Bronchial epithelial cell (primary cell): ENCODE data around the gene MGAT5B. TPM values are rescaled to one million over a fixed set of nuclear protein-coding genes. Genes with fewer than 3 reads are reported as not detected.

Source experiments
- DNase-seq: peaks from one replicate; pipeline ENCODE4 v3.0.0-alpha.2; 2010; ENCODE audit warnings: low read depth
- FAIRE-seq: peaks from 2 replicates; lab custom pipeline; 2011; peaks lifted over from hg19 to GRCh38; lab: Jason Lieb, UNC
- H3K27me3 ChIP-seq: 2 replicates; pipeline ENCODE4 v1.5.1; 2011; ENCODE audit warnings: low read length; ENCODE audit not compliant: control insufficient read depth, insufficient read depth
- H3K36me3 ChIP-seq: 2 replicates; pipeline ENCODE4 v1.5.1; 2011; ENCODE audit warnings: low read length; ENCODE audit not compliant: control insufficient read depth, insufficient read depth
- H3K4me3 ChIP-seq: 2 replicates; pipeline ENCODE4 v1.5.1; 2011; ENCODE audit warnings: mild to moderate bottlenecking, low read depth, low read length, control low read depth
- total RNA-seq: library from RNA; depleted of rRNA; stranded (reverse); fragments of >200 nt; gene quantifications from 2 replicates; pipeline ENCODE4 v1.2.1, GENCODE V29; 2014
- TF ChIP-seq, protein P1 (sequence below): IDR thresholded peaks from 2 replicates; pipeline ENCODE4 v1.5.1; 2011; ENCODE audit warnings: mild to moderate bottlenecking, moderate library complexity, low read length, control low read depth, inconsistent platforms; ENCODE audit not compliant: insufficient read depth, severe bottlenecking

MGAT5B gene
- total RNA-seq, 1 donor from 2014 or later: not detected

DNA sequence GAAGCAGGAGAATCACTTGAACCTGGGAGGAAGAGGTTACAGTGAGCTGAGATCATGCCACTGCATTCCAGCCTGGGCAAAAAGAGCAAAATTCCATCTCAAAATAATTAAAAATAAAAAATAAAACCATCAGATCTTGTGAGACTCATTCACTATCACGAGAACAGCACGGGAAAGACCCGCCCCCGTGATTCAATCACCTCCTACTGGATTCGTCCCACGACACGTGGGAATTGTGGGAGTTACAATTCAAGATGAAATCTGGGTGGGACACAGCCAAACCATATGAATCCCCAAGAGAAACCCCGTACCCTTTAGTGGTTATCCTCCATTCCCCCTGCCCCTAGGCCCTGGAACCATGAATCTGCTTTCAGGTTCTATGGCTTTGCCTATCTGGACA is 15.4 kb upstream of the MGAT5B start:
- H3K36me3 ChIP-seq: no peaks in the 10 kb centered on the region
- FAIRE-seq: no peak
- no peak overlapping the region for H3K4me3 ChIP-seq
- TF ChIP-seq, protein P1, sequence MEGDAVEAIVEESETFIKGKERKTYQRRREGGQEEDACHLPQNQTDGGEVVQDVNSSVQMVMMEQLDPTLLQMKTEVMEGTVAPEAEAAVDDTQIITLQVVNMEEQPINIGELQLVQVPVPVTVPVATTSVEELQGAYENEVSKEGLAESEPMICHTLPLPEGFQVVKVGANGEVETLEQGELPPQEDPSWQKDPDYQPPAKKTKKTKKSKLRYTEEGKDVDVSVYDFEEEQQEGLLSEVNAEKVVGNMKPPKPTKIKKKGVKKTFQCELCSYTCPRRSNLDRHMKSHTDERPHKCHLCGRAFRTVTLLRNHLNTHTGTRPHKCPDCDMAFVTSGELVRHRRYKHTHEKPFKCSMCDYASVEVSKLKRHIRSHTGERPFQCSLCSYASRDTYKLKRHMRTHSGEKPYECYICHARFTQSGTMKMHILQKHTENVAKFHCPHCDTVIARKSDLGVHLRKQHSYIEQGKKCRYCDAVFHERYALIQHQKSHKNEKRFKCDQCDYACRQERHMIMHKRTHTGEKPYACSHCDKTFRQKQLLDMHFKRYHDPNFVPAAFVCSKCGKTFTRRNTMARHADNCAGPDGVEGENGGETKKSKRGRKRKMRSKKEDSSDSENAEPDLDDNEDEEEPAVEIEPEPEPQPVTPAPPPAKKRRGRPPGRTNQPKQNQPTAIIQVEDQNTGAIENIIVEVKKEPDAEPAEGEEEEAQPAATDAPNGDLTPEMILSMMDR: no peak
- DNase-seq: no peak
- H3K27me3 ChIP-seq: no peaks in the 10 kb centered on the region

DNA sequence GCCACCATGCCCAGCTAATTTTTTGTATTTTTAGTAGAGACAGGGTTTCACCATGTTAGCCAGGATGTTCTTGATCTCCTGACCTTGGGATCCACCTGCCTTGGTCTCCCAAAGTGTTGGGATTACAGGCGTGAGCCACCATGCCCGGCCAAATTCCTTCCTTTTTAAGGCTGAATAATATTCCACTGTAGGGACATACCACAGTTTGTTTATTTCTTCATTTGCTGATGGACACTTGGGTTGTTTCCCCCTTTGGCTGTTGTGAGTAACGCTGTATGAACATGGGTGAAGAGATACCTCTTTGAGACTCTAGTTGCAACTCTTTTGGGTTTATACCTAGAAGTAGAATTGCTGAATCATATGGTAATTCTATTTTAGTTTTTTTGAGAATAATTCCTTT is 13.1 kb upstream of the MGAT5B start:
- H3K27me3 ChIP-seq: no peaks in the 10 kb centered on the region
- FAIRE-seq (no peak), DNase-seq (no peak)
- TF ChIP-seq, protein P1: no peak
- H3K4me3 ChIP-seq: no peak overlapping the region
- no peaks in the 10 kb centered on the region for H3K36me3 ChIP-seq

DNA sequence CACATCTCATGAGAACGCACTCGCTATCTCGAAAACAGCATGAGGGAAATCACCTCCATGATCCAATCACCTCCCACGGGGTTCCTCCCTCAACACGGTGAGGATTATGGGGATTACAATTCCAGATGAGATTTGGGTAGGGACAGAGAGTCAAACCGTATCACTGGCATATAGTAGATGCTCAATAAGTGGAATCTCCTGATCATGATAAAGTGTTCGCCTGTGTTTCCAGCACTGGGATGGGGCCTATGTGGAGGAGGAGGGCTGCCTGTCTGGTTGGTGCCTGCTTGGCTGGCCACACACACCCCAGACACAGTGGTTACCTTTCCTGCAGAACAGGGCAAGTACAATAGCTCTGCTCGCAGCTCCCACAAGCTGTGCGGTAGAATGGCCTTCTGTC is 6.1 kb upstream of the MGAT5B start:
- Histone ChIP-seq H3K4me3 (no peak overlapping the region), H3K27me3 (peaks cover 11% of the 10 kb centered on the region), H3K36me3 (no peaks in the 10 kb centered on the region)
- DNase-seq (no peak), FAIRE-seq (no peak)
- TF ChIP-seq, protein P1: no peak

DNA sequence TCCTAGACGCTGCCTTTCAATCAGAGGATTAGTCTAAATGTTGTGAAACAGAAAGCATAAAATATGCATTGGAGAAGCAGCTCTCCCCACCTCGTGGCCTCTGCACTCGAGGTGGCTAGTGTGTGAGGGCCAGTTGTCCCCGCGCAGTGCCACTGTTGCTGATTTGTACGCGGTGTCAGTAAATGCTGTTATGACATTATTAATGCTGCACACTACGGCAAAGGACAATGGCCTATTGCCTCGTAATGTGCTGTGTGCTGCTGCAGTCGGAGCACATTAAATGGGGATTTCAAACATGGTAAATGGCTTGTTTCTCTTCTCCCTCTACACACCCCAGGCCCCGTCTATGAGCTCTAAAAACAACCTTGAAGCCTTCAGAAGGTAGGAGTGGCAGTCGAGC is 5.7 kb upstream of the MGAT5B start:
- Histone ChIP-seq H3K36me3 (no peaks in the 10 kb centered on the region), H3K4me3 (no peak overlapping the region), H3K27me3 (peaks cover 11% of the 10 kb centered on the region)
- no peak for FAIRE-seq
- TF ChIP-seq, protein P1: no peak
- DNase-seq: no peak

DNA sequence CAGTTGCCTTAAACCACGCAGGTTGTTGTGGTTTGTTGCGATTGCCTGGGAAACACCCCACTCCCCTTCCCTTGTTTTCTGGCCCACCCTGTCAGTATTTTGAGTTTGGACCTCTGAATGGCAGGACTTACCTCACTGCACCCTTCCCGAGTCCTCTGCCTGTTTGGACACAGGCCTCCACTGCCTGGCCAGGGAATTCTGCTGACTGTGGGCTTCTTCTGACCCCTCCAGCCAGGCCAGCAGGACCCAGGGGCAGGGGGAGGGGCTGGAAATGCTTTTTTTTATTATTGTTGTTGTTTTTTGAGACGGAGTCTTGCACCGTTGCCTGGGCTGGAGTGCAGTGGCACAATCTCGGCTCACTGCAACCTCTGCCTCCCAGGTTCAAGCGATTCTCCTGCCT is 4.2 kb upstream of the MGAT5B start:
- no peak for DNase-seq
- H3K27me3 ChIP-seq: peaks cover 14% of the 10 kb centered on the region

DNA sequence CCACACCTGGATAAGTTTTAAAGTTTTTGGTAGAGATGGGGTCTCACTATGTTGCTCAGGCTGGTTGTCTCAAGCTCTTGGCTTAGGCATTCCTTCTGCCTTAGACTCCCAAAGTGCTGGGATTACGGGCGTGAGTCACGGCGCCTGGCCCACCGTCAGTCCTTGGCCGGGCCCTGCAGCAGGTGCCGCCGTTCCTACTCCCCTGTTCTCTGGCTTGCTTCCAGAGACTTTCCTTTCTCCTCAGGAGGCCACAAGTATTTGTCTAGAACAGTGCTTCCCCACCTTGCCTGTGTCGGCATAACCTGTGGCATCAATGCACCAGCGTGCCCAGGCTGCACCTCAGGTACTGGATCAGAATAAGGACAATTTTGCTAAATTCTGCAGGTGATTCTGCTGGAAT is 3.0 kb upstream of the MGAT5B start:
- Histone ChIP-seq H3K36me3 (no peaks in the 10 kb centered on the region), H3K4me3 (no peak overlapping the region), H3K27me3 (peaks cover 20% of the 10 kb centered on the region)
- FAIRE-seq: no peak
- TF ChIP-seq, protein P1: no peak
- DNase-seq: no peak

More for the DNA sequence above, 4.2 kb upstream of the MGAT5B start:
- FAIRE-seq: no peak
- H3K36me3 ChIP-seq: no peaks in the 10 kb centered on the region
- no peak overlapping the region for H3K4me3 ChIP-seq
- TF ChIP-seq, protein P1: no peak
